GM12878 (cell line): ENCODE data around the gene ITPKB. TPM values are rescaled to one million over a fixed set of nuclear protein-coding genes. Genes with fewer than 3 reads are reported as not detected.

Experiments used
- ATAC-seq: fragments of 200-7000 bp; cut with Tn5 transposase; 3 replicates; pipeline ENCODE4 v1.9.1; 2020; ENCODE audit warnings: mild to moderate bottlenecking, moderate library complexity
- BruUV-seq: library from RNA; stranded (reverse); fragments of 400-500 nt; replicated peaks from 2 replicates; lab custom pipeline; 2021; lab: Mats Ljungman, UMichigan
- CTCF ChIA-PET: fragments of 300-600 bp; sonication (Branson Sonifier 250); formaldehyde crosslinking; extraction: SDS; loops from one replicate; lab custom pipeline; 2021; ENCODE audit warnings: inconsistent platforms; lab: Yijun Ruan, JAX
- POLR2A ChIA-PET: fragments of 350-600 bp; formaldehyde crosslinking; extraction: SDS; loops from one replicate; lab custom pipeline; 2021; ENCODE audit warnings: inconsistent platforms; lab: Charles Lee
- RAD21 ChIA-PET: fragments of 300-600 bp; sonication (Branson Sonifier 250); formaldehyde crosslinking; loops from one replicate; lab custom pipeline; 2023; ENCODE audit warnings: antibody characterized with exemption; ENCODE audit not compliant: unreplicated experiment; lab: Charles Lee
- SMC1A ChIA-PET: fragments of 300-600 bp; sonication (Branson Sonifier 250); formaldehyde crosslinking; loops from one replicate; lab custom pipeline; 2023; ENCODE audit not compliant: unreplicated experiment, uncharacterized antibody; lab: Charles Lee
- DNase-seq: peaks from one replicate; pipeline ENCODE4 v3.0.0-alpha.2; 2011; ENCODE audit warnings: low read depth, low spot score
- FAIRE-seq: peaks from 3 replicates; lab custom pipeline; 2011; peaks lifted over from hg19 to GRCh38; lab: Jason Lieb, UNC
- H2AFZ ChIP-seq: 2 replicates; pipeline ENCODE4 v1.6.0; 2011; ENCODE audit warnings: low read depth, low read length, control low read depth; ENCODE audit not compliant: control insufficient read depth
- H3K27ac ChIP-seq: 2 replicates; pipeline ENCODE4 v1.5.1; 2011; ENCODE audit warnings: control low read depth; ENCODE audit not compliant: control insufficient read depth, insufficient read depth
- H3K27me3 ChIP-seq, 2 experiments: replicated peaks in 1 of 2; 2 replicates each; pipeline versions ENCODE4 v1.6.0 to v1.6.1; 2011; ENCODE audit warnings: low read length in 1 of 2; ENCODE audit not compliant: control insufficient read depth in 2 of 2, insufficient read depth in 2 of 2
- H3K36me3 ChIP-seq, 2 experiments: 2 replicates each; pipeline ENCODE4 v1.5.1; 2011; ENCODE audit warnings: low read length in 1 of 2; ENCODE audit not compliant: control insufficient read depth in 2 of 2, insufficient read depth in 2 of 2
- H3K4me1 ChIP-seq: 2 replicates; pipeline ENCODE4 v1.6.1; 2011; ENCODE audit warnings: mild to moderate bottlenecking, low read length, moderate library complexity, mixed read lengths; ENCODE audit not compliant: control insufficient read depth, insufficient read depth
- H3K4me2 ChIP-seq: 2 replicates; pipeline ENCODE4 v1.6.0; 2011; ENCODE audit warnings: control low read depth; ENCODE audit not compliant: control insufficient read depth, insufficient read depth
- H3K4me3 ChIP-seq: fragments of 200-600 bp; sonication (generic); 2 replicates; pipeline ENCODE4 v1.5.1; 2016
- H3K79me2 ChIP-seq: 2 replicates; pipeline ENCODE4 v1.6.0; 2011; ENCODE audit warnings: low read length; ENCODE audit not compliant: control insufficient read depth, insufficient read depth
- H3K9ac ChIP-seq: 2 replicates; pipeline ENCODE4 v1.8.0; 2011; ENCODE audit warnings: low read length, control low read depth, mixed read lengths; ENCODE audit not compliant: control insufficient read depth, insufficient read depth
- H3K9me3 ChIP-seq: replicated peaks from 3 replicates; pipeline ENCODE4 v1.5.1; 2011; ENCODE audit warnings: mild to moderate bottlenecking, low read length; ENCODE audit not compliant: control insufficient read depth, insufficient read depth
- H4K20me1 ChIP-seq: 2 replicates; pipeline ENCODE4 v1.6.0; 2011; ENCODE audit not compliant: control insufficient read depth, insufficient read depth
- ASH2L ChIP-seq: fragments of 300-600, 200-600 bp; sonication (generic); IDR thresholded peaks from 2 replicates; pipeline ENCODE4 v1.6.1; 2017; ENCODE audit warnings: low read depth, mild to moderate bottlenecking, borderline replicate concordance
- BHLHE40 ChIP-seq, 2 experiments: fragments of 450-650 bp in 1 of 2; IDR thresholded peaks; 2 replicates each; pipeline ENCODE4 v1.6.1; 2011 to 2017; ENCODE audit warnings: low read depth in 2 of 2, borderline replicate concordance in 1 of 2, improper control_type of control experiment in 1 of 2, low read length in 1 of 2, mild to moderate bottlenecking in 1 of 2
- BRCA1 ChIP-seq: IDR thresholded peaks from 2 replicates; pipeline ENCODE4 v1.6.1; 2011; ENCODE audit warnings: low read depth, low read length, improper control_type of control experiment
- CREM ChIP-seq: IDR thresholded peaks from 2 replicates; pipeline ENCODE4 v1.6.1; 2014; ENCODE audit warnings: antibody characterized with exemption, low read depth
- CTCF ChIP-seq, 3 experiments: IDR thresholded peaks in 2 of 3; conservative IDR thresholded peaks in 1 of 3; 2 replicates each; pipeline ENCODE4 v1.5.1; 2011; ENCODE audit warnings: low read depth in 3 of 3, low read length in 3 of 3, mild to moderate bottlenecking in 3 of 3, control low read depth in 2 of 3, moderate library complexity in 2 of 3, inconsistent platforms in 1 of 3, mixed read lengths in 1 of 3; ENCODE audit not compliant: control insufficient read depth in 2 of 3, insufficient read depth in 1 of 3; ENCODE audit errors: extremely low read depth in 1 of 3
- EGR1 ChIP-seq, 2 experiments: IDR thresholded peaks; 1 replicate in 1 of 2; 2 replicates in 1 of 2; pipeline ENCODE4 v1.6.1; 2011 to 2012; ENCODE audit warnings: low read depth in 2 of 2, low read length in 2 of 2, borderline replicate concordance in 1 of 2, mild to moderate bottlenecking in 1 of 2, moderate library complexity in 1 of 2
- ELK1 ChIP-seq: IDR thresholded peaks from 2 replicates; pipeline ENCODE4 v1.6.1; 2012; ENCODE audit warnings: low read depth, low read length, improper control_type of control experiment
- RAD21 ChIP-seq: IDR thresholded peaks from 2 replicates; pipeline ENCODE4 v1.6.1; 2011; ENCODE audit warnings: mild to moderate bottlenecking, low read depth, low read length, moderate library complexity; ENCODE audit not compliant: insufficient read depth
- SMC3 ChIP-seq: IDR thresholded peaks from 2 replicates; pipeline ENCODE4 v1.6.1; 2011; ENCODE audit warnings: low read length, improper control_type of control experiment, borderline replicate concordance
- WGBS: methylation state at CpG from one replicate; pipeline ENCODE4 v1.1.6; 2016; ENCODE audit warnings: low lambda C conversion rate; ENCODE audit not compliant: insufficient replicate concordance, insufficient coverage; ENCODE audit errors: missing lambda C conversion rate; 5-methylcytosine and 5-hydroxymethylcytosine counted together
- in situ Hi-C: fragments of 300-500 bp; cut with MboI; formaldehyde crosslinking; loops from 9 replicates; pipeline ENCODE4 v1.14.3; 2018; ENCODE audit warnings: mixed read lengths
- intact Hi-C: fragments of 100-400 bp; cut with micrococcal nuclease; formaldehyde crosslinking; loops from one replicate; pipeline ENCODE4 v1.14.2; 2022; ENCODE audit not compliant: unreplicated experiment
- polyA plus RNA-seq, 11 experiments: library from polyadenylated mRNA; depleted of rRNA in 4 of 11; unstranded in 6 of 11; stranded (reverse) in 5 of 11; fragments of >200 nt; fragmentation: Nextera tagmentation in 4 of 11; fragmentation: Illumina TruSeq in 1 of 11; extraction: Ambion mirVana in 4 of 11; extraction: Trizol in 1 of 11; gene quantifications; 1 replicate in 1 of 11; 2 replicates in 10 of 11; pipeline versions ENCODE4 v1.2.1 to v1.2.3, GENCODE V29; 2011 to 2016; ENCODE audit warnings: inconsistent platforms in 2 of 11, missing spikeins in 2 of 11, low read depth in 1 of 11
- total RNA-seq, 4 experiments: library from RNA; depleted of rRNA in 3 of 4; stranded (reverse); fragments of >200 nt in 3 of 4; fragmentation: Illumina TruSeq in 1 of 4; extraction: Trizol in 1 of 4; gene quantifications; 2 replicates each; pipeline versions ENCODE4 v1.2.1 to v1.2.3, GENCODE V29; 2013 to 2021

The ITPKB gene
- total and polyA plus RNA-seq, 10 of the 15 experiments (the other 5 are each of a cell fraction or from before 2014, with no cell fraction given) = 1.3 to 38.7 (median 12.9) TPM

- peaks cover 9% of the 10 kb centered on the region for H3K79me2 ChIP-seq
- H3K4me3 ChIP-seq = no peak overlapping the region
- WGBS = 98% methylated on average over 7 of the region's 7 CpGs
- no peak overlapping the region for H3K4me2 ChIP-seq
- peaks cover 5% of the 10 kb centered on the region; the same call in 1 of the 2 replicates for H4K20me1 ChIP-seq
- in situ Hi-C loops = no loop called here
- no TSS peak for BruUV-seq
- ChIA-PET RAD21 (no interaction called here), CTCF (interaction anchor here (0.5 to 1.5 kb wide), 5 partner anchors 9 to 821 kb away, joined by 3 to 6 read pairs (median 3); no protein-coding TSS in a partner anchor), SMC1A (interaction anchor here (3.1 kb wide), 1 partner anchor 177 kb away, joined by 10 read pairs; no protein-coding TSS in a partner anchor), POLR2A (no interaction called here)
- H2AFZ ChIP-seq = no peak overlapping the region
- no peak for ATAC-seq
- H3K27ac ChIP-seq = no peak overlapping the region
- FAIRE-seq = no peak
- no peaks in the 10 kb centered on the region for H3K27me3 ChIP-seq
- intact Hi-C loops = no loop called here
- H3K4me1 ChIP-seq = peaks cover 22% of the 10 kb centered on the region
- no peaks in the 10 kb centered on the region for H3K9me3 ChIP-seq
- H3K9ac ChIP-seq = no peak overlapping the region
- TF ChIP-seq CTCF (IDR thresholded peaks at IDR 0.05 in 2 of 3, conservative IDR thresholded peaks at IDR 0.05 in 1 of 3; ENCODE audit: control insufficient read depth in 2 of 3, extremely low read depth in 1 of 3, insufficient read depth in 1 of 3, low read depth in 3 of 3, low read length in 3 of 3) = peak; percentile 16 to 38 (median 36); a peak in 3 of 6 replicates
- TF ChIP-seq ELK1 = no peak
- TF ChIP-seq BHLHE40 (IDR thresholded peaks at IDR 0.05; ENCODE audit: borderline replicate concordance in 1 of 2, low read depth in 2 of 2, low read length in 1 of 2) = no peak
- peak; percentile 19; the same call in 1 of the 2 replicates for TF ChIP-seq SMC3
- no peak for TF ChIP-seq CREM
- no peak for TF ChIP-seq ASH2L
- no peak for TF ChIP-seq BRCA1
- TF ChIP-seq RAD21 = peak; percentile 56
- TF ChIP-seq EGR1 (IDR thresholded peaks at IDR 0.05; ENCODE audit: borderline replicate concordance in 1 of 2, low read depth in 2 of 2, low read length in 2 of 2) = no peak
- H3K36me3 ChIP-seq = peaks cover 8 to 17% of the 10 kb centered on the region in 2 experiments; a peak in 3 of 4 replicates
- no peak for DNase-seq
Observed at GRCh38 chr1:226649780-226650179, 89.3 kb downstream of the ITPKB start.
